ENCODE results near the gene HKDC1.

DNA sequence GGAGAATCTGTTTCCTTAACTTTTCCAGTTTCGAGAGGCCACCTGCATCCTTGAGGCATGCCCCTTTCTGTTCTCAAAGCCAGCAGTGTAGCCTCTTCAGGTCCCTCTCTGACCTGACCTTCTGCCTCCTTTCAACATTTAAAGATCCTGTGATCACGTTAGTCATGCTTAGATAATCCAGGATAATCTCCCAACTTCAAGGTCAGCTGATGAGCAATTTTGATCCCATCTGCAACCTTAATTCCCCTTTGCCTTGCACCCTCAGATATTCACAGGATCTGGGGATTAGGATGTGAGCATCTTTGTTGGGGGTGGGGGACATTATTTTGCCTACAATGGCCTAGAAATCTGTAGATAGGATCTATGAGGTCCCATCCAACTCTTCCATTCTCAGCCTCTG, 8.0 kb downstream of the HKDC1 start:
- TF ChIP-seq, protein P1, sequence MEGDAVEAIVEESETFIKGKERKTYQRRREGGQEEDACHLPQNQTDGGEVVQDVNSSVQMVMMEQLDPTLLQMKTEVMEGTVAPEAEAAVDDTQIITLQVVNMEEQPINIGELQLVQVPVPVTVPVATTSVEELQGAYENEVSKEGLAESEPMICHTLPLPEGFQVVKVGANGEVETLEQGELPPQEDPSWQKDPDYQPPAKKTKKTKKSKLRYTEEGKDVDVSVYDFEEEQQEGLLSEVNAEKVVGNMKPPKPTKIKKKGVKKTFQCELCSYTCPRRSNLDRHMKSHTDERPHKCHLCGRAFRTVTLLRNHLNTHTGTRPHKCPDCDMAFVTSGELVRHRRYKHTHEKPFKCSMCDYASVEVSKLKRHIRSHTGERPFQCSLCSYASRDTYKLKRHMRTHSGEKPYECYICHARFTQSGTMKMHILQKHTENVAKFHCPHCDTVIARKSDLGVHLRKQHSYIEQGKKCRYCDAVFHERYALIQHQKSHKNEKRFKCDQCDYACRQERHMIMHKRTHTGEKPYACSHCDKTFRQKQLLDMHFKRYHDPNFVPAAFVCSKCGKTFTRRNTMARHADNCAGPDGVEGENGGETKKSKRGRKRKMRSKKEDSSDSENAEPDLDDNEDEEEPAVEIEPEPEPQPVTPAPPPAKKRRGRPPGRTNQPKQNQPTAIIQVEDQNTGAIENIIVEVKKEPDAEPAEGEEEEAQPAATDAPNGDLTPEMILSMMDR (conservative IDR thresholded peaks at IDR 0.05; ENCODE audit: low read length), result no peak
- TF ChIP-seq EZH2phosphoT487 (IDR thresholded peaks at IDR 0.05; ENCODE audit: borderline replicate concordance), result no peak
